KOPT-K1 (cell line): ENCODE measurements around the gene IL22RA2.

ENCODE experiments used
- H3K27ac ChIP-seq: fragments of 200-600 bp; sonication (generic); 2 replicates; pipeline ENCODE4 v1.5.1; 2016; ENCODE audit warnings: antibody characterized with exemption, mild to moderate bottlenecking, low read depth, low read length; ENCODE audit not compliant: poor library complexity, severe bottlenecking
- H3K36me3 ChIP-seq: fragments of 200-600 bp; sonication (generic); 2 replicates; pipeline ENCODE4 v1.5.1; 2017; ENCODE audit warnings: antibody characterized with exemption, mild to moderate bottlenecking, low read length, moderate library complexity; ENCODE audit not compliant: insufficient read depth
- H3K9me3 ChIP-seq: fragments of 200-600 bp; sonication (generic); 2 replicates; pipeline ENCODE4 v1.5.1; 2017; ENCODE audit warnings: antibody characterized with exemption, low read length, mild to moderate bottlenecking; ENCODE audit not compliant: insufficient read depth, poor library complexity, severe bottlenecking

IL22RA2 gene

DNA sequence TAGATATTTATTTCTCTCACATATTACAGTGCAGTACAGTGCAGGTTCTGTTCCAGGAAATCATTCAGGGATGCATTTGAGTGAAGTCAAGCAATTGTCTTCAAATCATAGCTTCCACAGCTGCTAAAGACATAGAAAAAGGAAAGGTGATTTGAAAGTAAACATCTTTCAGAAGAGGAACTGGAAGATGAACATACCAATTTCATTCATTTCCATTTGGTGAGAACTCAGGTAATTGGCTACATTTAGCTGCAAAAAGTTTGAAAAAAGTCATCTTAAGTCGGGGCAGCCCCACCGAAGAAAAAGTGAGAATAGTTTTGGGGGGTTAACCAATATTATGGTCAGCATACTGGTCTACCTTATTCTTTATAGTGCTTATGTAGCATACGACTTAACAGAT is 67.3 kb downstream of the IL22RA2 start:
- peaks cover 9% of the 10 kb centered on the region for H3K9me3 ChIP-seq
- no peaks in the 10 kb centered on the region for H3K36me3 ChIP-seq
- H3K27ac ChIP-seq: no peak overlapping the region

DNA sequence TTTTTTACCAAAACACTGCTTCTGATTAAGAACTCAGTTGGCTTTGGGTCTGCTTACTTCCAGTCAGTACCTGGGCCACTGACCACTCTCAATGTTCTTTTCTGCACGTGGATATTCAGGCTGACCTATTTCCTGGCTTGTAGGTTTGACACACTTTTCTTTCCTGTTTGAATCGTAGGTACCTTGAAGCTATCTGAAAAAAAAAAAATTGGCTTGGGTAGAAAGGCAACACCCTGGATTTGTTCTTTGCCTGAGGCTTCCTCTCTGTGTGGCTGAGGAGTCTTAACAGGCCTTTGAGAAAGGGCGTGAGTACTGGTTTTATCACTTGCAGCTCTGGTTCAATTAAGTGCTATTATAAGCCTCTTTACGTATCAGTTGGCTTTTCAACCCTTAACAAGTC is 68.1 kb downstream of the IL22RA2 start:
- Histone ChIP-seq H3K9me3 (peaks cover 9% of the 10 kb centered on the region), H3K36me3 (no peaks in the 10 kb centered on the region), H3K27ac (no peak overlapping the region)

DNA sequence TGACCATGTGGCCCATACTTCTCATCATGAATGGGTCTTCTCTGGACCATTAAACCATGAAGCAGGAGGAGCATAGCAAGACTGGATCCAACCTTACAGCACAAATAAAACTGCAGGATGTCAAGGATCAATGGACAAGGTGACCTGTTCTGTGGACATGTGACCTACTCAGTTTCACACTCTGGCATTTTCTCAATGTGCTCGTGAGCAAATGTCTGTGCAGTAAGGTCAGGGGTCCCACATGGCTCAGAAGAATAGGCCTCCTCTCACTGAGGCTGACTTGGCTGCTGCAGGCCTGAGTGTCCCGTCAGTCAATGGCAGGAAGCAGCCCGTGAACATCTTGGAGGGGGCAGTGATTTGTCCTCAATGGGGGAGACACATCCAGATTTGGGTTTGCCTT is 68.5 kb downstream of the IL22RA2 start:
- no peak overlapping the region for H3K27ac ChIP-seq
- H3K9me3 ChIP-seq: peaks cover 9% of the 10 kb centered on the region
- no peaks in the 10 kb centered on the region for H3K36me3 ChIP-seq

DNA sequence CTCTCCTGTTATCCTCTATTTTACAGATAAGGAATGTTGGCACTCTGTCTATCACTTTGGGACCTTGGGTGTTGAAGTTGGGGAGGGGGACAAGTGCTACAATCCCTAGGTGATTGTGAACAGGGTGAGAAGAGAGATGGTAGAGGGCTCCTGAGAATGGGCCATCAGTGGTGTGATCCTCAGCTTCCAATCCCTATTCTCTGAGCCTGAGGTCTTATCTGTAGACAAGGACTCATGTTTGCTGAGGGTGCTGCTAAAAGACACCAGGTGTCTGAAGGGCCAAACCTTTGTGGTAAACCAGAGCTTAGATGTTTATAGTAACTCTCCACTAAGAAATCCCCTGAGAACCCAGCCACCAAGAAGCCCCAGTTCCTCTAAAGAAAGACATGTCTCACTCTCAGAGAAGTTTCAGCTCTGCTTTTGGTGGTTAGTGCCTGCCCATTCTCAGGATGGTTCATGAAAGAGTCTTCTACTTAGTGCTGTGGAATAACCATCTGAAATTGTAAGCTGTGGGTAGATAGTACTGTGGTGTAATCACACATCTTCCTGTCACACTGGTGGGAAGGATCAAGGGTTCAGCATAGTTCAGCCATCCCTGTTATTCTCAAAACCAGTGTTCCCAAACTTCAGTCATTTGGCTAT is 70.5 kb downstream of the IL22RA2 start:
- Histone ChIP-seq H3K27ac (no peak overlapping the region), H3K36me3 (no peaks in the 10 kb centered on the region), H3K9me3 (peaks cover under 1% of the 10 kb centered on the region)

DNA sequence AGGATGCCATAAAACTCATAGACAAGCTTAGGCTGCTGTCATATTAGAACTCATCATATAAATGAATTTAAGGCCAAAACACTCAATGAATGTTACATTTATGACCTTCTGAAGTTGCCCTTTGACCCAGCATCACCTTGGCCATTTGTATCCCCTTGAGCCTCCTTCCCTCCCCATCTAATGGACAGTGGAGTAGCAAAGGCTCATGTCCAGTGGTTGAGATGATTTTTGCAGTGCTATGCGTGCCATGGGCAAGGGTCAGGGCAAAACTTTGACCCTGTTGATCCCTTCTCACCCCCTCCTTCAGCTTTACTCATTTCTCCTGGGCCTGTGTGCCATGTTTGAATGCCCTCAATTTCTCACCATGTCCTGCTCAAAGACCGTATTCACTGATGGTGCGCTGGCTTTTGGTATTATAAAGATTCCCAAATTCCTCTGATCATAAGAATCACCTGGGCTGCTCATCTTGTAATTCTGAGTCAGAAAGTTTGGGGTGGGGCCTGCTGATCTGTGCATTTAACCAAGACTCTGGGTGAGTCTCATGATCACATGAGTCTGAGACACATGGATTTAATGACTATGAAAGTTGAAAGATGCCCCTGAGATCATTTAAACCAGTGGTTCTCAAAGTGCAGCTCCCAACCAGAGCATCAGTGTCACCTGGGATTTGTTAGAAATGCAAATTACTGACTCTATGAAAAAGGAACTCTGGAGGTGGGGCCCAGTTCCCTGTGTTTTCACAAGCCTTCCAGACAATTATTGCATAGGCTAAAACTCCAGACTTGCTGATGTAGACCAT is 71.2 kb downstream of the IL22RA2 start:
- no peaks in the 10 kb centered on the region for H3K9me3 ChIP-seq

DNA sequence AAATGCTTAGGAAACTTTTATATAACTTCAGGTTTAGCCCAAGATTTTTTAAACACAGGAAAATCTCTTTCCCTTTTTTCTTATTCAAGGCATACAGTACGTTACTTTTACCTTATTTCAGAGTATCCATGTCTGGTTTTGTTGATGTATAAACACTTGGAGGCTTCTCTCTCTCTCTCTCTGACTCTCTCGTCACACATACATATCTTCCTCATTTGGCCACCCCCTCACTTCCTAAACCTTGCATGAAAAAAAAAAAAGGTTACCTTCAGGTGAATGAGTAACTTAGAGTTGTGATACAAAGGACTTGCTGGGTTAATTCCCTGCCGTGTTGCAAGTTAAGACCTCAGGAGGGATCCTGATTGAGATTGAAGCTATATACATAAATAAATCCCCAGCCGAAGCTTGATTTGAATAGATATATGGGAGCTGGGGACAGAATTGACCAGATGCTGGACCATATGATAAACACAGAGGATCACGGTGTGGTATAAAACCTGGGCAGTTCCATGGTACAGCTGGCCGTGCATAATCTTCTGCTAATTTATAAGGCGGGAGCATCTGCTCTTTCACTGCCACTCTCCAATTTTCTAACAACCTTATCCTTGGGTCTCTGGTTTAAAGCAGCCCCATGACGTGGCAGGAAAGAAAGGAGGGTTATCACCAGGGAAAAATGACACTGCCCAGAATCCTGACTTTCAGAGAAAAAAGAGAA is 73.6 kb downstream of the IL22RA2 start:
- no peak overlapping the region for H3K27ac ChIP-seq

More for the DNA sequence above, 71.2 kb downstream of the IL22RA2 start:
- Histone ChIP-seq H3K36me3 (no peaks in the 10 kb centered on the region), H3K27ac (no peak overlapping the region)

DNA sequence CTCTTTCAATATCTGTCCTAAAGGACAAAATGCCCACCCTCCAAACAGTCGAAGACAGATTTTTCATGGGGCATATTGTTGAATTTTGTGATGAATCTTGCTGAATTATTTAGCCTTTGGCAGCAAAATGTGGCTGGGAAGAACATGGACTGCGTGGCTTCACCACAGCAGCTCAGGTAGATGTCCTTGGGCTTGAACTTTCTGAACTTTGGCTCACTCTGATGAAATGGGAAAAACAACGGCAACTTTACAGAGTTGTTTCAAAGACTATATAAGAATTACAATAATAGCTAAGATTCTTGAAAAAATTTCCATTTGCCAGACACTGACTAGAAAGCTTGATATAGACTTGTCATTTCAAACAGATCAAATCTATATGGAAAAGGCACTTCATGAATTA is 75.9 kb downstream of the IL22RA2 start:
- H3K36me3 ChIP-seq: no peaks in the 10 kb centered on the region
- no peaks in the 10 kb centered on the region for H3K9me3 ChIP-seq
- H3K27ac ChIP-seq: no peak overlapping the region

More for the DNA sequence above, 73.6 kb downstream of the IL22RA2 start:
- no peaks in the 10 kb centered on the region for H3K9me3 ChIP-seq
- no peaks in the 10 kb centered on the region for H3K36me3 ChIP-seq

DNA sequence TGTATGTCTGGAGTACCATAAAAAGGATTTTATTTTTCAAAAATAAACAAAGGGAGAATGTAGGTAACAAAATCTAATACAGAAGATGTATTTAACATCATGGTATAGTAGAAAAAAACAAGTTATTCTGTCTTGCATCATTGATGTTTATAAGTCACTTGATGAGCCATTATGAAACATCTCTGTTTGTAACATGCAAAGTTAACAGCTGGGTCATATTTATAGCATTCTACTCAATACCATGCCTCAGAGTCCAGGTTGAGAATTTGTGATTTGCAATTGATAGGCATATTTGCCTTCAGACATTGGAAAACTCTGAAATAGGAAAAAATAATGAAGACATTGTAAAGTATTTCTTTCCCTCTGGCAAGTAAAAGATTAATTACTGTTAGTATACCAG is 76.4 kb downstream of the IL22RA2 start:
- Histone ChIP-seq H3K36me3 (no peaks in the 10 kb centered on the region), H3K9me3 (no peaks in the 10 kb centered on the region), H3K27ac (no peak overlapping the region)

DNA sequence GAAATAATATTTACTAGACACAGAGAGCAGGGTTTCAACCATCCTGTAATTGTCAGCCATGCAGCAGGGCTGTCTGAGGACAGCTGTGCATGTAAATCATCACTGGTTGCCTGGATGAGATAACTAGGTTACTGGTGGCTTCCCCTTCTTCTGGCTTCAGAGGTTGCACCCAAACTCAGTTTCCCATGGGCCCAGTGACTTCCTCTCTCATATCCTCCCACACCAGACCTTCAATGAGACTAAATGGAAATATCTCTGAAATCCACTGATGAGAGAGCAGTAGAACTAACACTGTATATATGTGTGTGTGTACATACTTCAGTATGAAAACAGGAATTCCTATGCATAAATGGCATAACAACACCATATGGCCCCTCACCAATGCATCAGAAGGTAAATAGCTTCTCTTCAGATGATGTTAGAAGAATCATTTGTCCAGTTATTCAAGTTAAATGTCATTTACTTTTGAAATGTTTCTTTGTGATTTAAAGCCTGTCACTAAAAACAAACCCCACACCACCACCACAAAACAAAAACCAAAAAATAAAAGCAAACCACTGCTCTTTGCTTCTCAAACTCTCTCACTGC is 77.7 kb downstream of the IL22RA2 start:
- Histone ChIP-seq H3K36me3 (no peaks in the 10 kb centered on the region), H3K9me3 (no peaks in the 10 kb centered on the region), H3K27ac (no peak overlapping the region)

DNA sequence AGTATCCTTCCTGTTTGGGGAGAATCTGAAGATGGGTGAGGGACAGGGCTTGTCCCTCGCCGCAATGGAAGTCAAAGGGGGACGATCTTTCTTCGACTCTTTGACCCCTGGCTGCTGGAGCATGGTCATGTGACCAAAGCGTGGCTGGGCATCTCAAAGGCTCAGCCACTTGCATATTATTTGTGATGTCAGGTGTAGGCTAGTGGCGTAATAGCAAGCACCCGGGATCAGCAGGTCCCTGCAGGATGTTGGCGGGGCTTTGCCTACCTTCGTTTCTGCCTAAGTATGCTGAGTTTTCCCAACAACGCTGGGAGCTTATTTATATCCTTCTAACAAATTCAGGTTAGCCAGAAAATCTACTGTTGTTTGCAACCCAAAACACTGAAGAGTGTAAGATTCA is 78.4 kb downstream of the IL22RA2 start:
- Histone ChIP-seq H3K9me3 (no peaks in the 10 kb centered on the region), H3K36me3 (no peaks in the 10 kb centered on the region), H3K27ac (no peak overlapping the region)

DNA sequence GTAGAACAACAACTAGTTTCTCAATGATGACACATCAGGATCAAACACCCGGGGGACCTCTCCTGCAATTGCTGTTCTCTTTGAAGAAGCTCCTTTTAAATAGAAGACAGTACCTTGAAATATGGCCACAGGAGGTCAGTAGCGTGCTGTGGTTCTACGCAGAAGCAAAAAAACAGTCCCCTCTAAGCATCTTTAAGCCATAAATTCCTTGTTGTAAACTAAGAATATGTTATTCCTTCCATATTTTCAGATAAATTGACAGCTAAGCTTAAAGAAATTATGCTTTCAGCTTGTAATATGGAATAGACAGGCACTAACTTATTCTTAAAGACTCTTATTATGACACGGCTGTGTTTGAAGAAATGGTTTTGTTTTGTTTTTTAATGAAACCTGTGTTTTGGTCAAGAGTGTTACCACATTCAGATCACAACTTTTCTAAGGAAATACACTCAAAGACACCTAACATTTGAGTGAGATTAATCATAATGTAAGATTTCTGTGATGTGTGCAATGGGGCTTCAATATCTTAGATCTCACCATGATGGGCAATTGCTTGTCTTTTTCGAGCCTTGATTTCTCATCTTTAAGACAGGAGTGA is 78.9 kb downstream of the IL22RA2 start:
- no peak overlapping the region for H3K27ac ChIP-seq
- H3K36me3 ChIP-seq: no peaks in the 10 kb centered on the region
- H3K9me3 ChIP-seq: no peaks in the 10 kb centered on the region
